NCI-H1092 treated with DMSO at 0.1 percent for 48 hours (cell line): ENCODE data around the gene SPNS3.

ENCODE experiments used
- DNase-seq: peaks from one replicate; lab custom pipeline; 2025; lab: John Stamatoyannopoulos, UW

The SPNS3 gene

GRCh38 chr17:4426499-4427208, 7.1 kb upstream of the SPNS3 start:
- DNase-seq = no peak

GRCh38 chr17:4427505-4427904, 6.2 kb upstream of the SPNS3 start:
- no peak for DNase-seq

- no peak for DNase-seq
These were observed 2.6 kb downstream of the SPNS3 start for GRCh38 chr17:4436381-4436780.

GRCh38 chr17:4436846-4437245, 3.1 kb downstream of the SPNS3 start:
- no peak for DNase-seq

GRCh38 chr17:4438162-4438944, 4.6 kb downstream of the SPNS3 start:
- no peak for DNase-seq

- DNase-seq = no peak
These were observed 6.3 kb downstream of the SPNS3 start for GRCh38 chr17:4440021-4440420.

- DNase-seq = peak; percentile 7
These were observed 7.2 kb downstream of the SPNS3 start for GRCh38 chr17:4440690-4441686.

- no peak for DNase-seq
These were observed 8.8 kb downstream of the SPNS3 start for GRCh38 chr17:4442582-4442981.

GRCh38 chr17:4443476-4443875, 9.7 kb downstream of the SPNS3 start:
- no peak for DNase-seq

- no peak for DNase-seq
These were observed 11.2 kb downstream of the SPNS3 start for GRCh38 chr17:4444782-4445473.

- no peak for DNase-seq
These were observed 12.0 kb downstream of the SPNS3 start for GRCh38 chr17:4445731-4446130.

GRCh38 chr17:4446326-4447071, 12.8 kb downstream of the SPNS3 start:
- no peak for DNase-seq

- DNase-seq = no peak
These were observed 14.6 kb downstream of the SPNS3 start for GRCh38 chr17:4448197-4448980.

GRCh38 chr17:4449736-4450135, 16.0 kb downstream of the SPNS3 start:
- no peak for DNase-seq

- DNase-seq = no peak
These were observed 17.1 kb downstream of the SPNS3 start for GRCh38 chr17:4450710-4451316.

GRCh38 chr17:4453812-4454591, 20.3 kb downstream of the SPNS3 start:
- DNase-seq = no peak

- DNase-seq = no peak
These were observed 26.9 kb downstream of the SPNS3 start for GRCh38 chr17:4460661-4461060.

- DNase-seq = peak; percentile 72
These were observed 30.2 kb downstream of the SPNS3 start for GRCh38 chr17:4463818-4464476.
